Natural killer cell treated with Interleukin-12 subunit alpha and Interleukin-12 subunit beta and Interleukin-15 and Interleukin-18, amount 100 ng/mL, for 72 hours (primary cell): Measurements from ENCODE around the gene PLGRKT. TPM values are rescaled to one million over a fixed set of nuclear protein-coding genes. Genes with fewer than 3 reads are reported as not detected.
"Not testable (repeated sequence)": the region's sequence is repeated elsewhere in the genome, so short reads cannot be mapped to it uniquely, and the experiment has no call there.

ENCODE experiments used
- ATAC-seq, 2 donors: fragments of 150-1000 bp; cut with Tn5 transposase in 1 of 2; sonication (Bioruptor Pico), chemical (Tn5 transposase) in 1 of 2; 2 replicates each; pipeline ENCODE4 v1.10.0; 2021
- DNase-seq: peaks from one replicate; pipeline ENCODE4 v3.0.0; 2022; ENCODE audit warnings: low spot score
- H3K27ac Mint-ChIP-seq, 2 donors: 1 replicate in 1 of 2; 2 replicates in 1 of 2; pipeline ENCODE4 v1.8.0; 2022; ENCODE audit warnings: mixed read lengths in 2 of 2, mild to moderate bottlenecking in 1 of 2, moderate library complexity in 1 of 2
- H3K27me3 Mint-ChIP-seq, 2 donors: 1 replicate in 1 of 2; 2 replicates in 1 of 2; pipeline ENCODE4 v1.8.0; 2022; ENCODE audit warnings: mixed read lengths in 2 of 2
- H3K36me3 Mint-ChIP-seq: one replicate; pipeline ENCODE4 v1.8.0; 2022; ENCODE audit warnings: mixed read lengths
- H3K4me1 Mint-ChIP-seq, 2 donors: 1 replicate in 1 of 2; 2 replicates in 1 of 2; pipeline ENCODE4 v1.8.0; 2022; ENCODE audit warnings: low read depth in 2 of 2, mixed read lengths in 2 of 2, mild to moderate bottlenecking in 1 of 2
- H3K4me3 Mint-ChIP-seq: one replicate; pipeline ENCODE4 v1.8.0; 2022; ENCODE audit warnings: mixed read lengths
- H3K9me3 Mint-ChIP-seq: 2 replicates; pipeline ENCODE4 v1.8.0; 2022; ENCODE audit warnings: mixed read lengths
- total RNA-seq, 2 donors: library from RNA; stranded (reverse); gene quantifications; one replicate each; pipeline ENCODE4 v1.2.3, GENCODE V29; 2022

PLGRKT gene
- total RNA-seq, 2 donors from 2014 or later: 30.7 to 47.4 TPM

DNA sequence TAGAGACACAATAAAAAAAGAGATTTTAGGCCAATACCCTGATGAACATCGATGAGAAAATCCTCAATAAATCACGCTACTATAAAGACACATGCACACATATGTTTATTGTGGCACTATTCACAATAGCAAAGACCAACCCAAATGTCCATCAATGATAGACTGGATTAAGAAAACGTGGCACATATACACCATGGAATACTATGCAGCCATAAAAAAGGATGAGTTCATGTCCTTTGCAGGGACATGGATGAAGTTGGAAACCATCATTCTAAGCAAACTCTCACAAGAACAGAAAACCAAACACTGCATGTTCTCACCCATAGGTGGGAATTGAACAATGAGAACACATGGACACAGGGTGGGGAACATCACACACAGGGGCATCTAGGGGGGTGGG, 106.4 kb downstream of the PLGRKT start:
- not testable (repeated sequence) for H3K27me3 Mint-ChIP-seq, H3K36me3 Mint-ChIP-seq, H3K4me3 Mint-ChIP-seq, ATAC-seq, H3K27ac Mint-ChIP-seq, H3K4me1 Mint-ChIP-seq, H3K9me3 Mint-ChIP-seq, DNase-seq

DNA sequence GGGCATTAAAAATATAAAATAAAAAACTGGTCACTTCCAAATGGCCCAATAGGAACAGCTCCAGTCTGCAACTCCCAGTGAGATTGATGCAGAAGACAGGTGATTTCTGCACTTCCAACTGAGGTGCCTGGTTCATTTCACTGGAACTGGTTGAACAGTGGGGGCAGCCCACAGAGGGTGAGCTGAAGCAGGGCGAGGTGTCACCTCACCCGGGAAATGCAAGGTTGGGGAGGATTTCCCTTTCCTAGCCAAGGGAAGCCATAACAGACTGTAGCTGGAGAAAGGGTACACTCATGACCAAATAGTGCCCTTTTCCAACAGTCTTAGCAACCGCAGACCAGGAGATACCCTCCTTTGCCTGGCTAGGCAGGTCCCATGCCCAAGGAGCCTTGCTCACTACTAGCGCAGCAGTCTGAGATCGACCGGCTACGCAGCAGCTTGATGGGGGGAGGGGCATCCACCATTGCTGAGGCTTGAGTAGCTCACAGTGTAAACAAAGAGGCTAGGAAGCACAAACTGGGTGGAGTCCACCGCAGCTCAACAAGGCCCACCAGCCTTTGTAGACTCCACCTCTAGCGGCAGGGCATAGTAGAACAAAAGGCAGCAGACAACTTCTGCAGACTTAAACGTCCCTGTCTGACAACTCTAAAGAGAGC, 110.7 kb downstream of the PLGRKT start:
- H3K36me3 Mint-ChIP-seq: no peaks in the 10 kb centered on the region
- ATAC-seq: no peak
- DNase-seq: no peak
- H3K4me3 Mint-ChIP-seq: no peak overlapping the region
- H3K9me3 Mint-ChIP-seq: no peaks in the 10 kb centered on the region
- peaks cover 0 to 5% of the 10 kb centered on the region in 2 donors for H3K4me1 Mint-ChIP-seq
- no peaks in the 10 kb centered on the region for H3K27me3 Mint-ChIP-seq
- H3K27ac Mint-ChIP-seq: no peak overlapping the region

DNA sequence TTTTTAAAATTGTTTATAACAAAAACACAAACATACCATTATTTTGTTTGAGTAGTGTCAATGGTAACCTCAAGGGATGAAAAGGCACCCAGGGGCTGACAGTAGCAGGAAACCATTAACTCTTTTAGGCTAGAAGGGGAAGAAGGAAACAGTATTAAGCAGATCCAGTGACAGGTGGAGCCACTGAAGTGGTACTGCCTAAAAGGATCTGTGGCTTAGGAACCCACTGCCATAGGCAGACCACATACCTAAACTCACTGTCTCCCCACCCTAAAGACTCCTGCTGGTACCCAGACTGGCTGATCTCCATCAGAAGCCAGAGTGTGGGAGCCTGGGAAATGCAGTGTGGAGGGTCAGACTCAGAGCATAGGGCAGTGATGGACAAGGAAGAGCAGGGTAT, 111.5 kb downstream of the PLGRKT start:
- Mint-ChIP-seq H3K27ac (peak overlapping the region in 1 of 2 donors; percentile 70), H3K27me3 (no peaks in the 10 kb centered on the region), H3K9me3 (no peaks in the 10 kb centered on the region), H3K4me1 (peaks cover 0 to 5% of the 10 kb centered on the region in 2 donors), H3K36me3 (no peaks in the 10 kb centered on the region), H3K4me3 (no peak overlapping the region)
- DNase-seq: no peak
- no peak for ATAC-seq

DNA sequence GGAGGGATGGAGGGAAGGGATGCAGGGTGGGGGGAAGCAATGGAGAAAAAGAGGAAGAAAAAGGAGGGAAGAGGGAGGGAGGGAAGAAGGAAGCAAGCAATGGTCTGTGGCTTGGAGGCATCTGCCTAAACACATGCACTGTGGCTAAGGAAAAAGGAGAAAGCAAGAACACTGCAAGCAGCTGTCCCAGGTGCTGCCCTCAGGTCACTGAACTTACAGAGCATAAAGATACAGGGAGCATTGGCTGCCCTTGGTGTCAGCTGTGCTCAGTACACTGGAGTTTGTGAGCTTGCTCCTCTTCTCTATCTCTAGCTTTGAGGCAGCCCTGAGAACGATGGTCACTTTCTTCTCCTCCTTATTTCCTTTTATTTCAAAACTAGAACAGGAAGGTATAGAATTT, 116.1 kb downstream of the PLGRKT start:
- not testable (repeated sequence) for H3K4me3 Mint-ChIP-seq, DNase-seq, H3K27me3 Mint-ChIP-seq, H3K27ac Mint-ChIP-seq, ATAC-seq, H3K9me3 Mint-ChIP-seq, H3K4me1 Mint-ChIP-seq, H3K36me3 Mint-ChIP-seq

DNA sequence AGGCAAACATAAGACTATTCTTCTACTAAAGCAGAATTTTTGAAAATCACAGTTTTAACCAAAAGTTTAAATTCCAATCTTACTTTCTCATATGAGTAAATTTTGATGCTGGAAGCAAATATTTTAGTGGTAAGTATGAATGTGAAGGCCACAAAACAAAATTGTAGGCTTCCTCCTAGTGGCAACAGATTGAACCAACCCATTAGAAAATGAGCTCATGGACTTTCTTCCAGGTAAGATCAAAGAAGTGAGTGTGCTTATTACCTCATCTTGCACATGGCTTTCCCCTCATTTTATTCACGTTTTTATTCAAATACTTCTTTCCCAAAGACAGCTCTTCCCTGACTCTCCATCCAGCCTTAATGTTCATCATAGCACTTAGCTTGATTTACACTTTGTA, 116.7 kb downstream of the PLGRKT start:
- Mint-ChIP-seq H3K27me3 (no peaks in the 10 kb centered on the region), H3K27ac (no peak overlapping the region), H3K36me3 (no peaks in the 10 kb centered on the region), H3K4me3 (no peak overlapping the region), H3K9me3 (no peaks in the 10 kb centered on the region), H3K4me1 (no peaks in the 10 kb centered on the region)
- DNase-seq: no peak
- ATAC-seq: no peak

DNA sequence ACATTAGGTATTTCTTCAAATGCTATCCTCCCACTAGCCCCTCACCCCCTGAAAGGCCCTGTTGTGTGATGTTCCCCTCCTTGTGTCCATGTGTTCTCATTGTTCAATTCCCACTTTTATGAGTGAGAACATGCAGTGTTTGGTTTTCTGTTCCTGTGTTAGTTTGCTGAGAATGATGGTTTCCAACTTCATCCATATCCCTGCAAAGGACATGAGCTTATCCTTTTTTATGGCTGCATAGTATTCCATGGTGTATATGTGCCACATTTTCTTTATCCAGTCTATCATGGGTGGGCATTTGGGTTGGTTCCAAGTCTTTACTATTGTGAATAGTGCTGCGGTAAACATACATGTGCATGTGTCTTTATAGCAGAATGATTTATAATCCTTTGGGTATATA, 121.3 kb downstream of the PLGRKT start:
- not testable (repeated sequence) for ATAC-seq, H3K27ac Mint-ChIP-seq, DNase-seq, H3K36me3 Mint-ChIP-seq, H3K4me3 Mint-ChIP-seq, H3K4me1 Mint-ChIP-seq, H3K27me3 Mint-ChIP-seq
- peaks cover 11% of the 10 kb centered on the region for H3K9me3 Mint-ChIP-seq

DNA sequence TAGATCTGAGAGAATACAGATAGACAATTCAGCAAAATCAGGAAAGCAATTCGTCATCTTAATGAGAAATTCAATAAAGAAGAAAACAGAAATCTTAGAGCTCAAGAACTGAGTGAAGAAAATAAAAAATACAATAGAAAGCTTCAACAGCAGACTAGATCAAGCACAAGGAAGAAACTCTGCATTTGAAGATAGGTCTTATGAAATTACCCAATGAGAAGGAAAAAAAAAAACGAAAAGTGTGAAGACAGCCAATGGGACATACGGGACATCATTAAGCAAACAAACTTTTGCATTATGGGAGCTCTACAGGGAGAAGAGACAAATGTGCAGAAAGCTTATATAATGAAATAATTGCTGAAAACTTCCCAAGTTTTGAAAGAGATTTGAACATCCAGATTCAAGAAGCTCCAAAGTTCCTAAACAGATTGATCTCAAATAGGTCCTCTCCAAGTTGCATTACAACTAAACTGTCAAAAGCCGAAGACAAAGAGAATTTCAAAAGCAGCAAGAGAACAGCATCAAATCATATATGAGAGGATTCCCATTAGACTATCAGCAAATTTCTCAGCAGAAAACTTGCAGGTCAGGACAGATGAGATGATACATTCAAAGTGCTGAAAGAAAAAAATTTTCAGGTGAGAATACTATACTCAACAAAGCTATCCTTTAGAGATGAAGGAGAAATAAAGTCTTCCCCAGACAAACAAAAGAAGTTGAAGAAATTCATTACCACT, 122.4 kb downstream of the PLGRKT start:
- no peaks in the 10 kb centered on the region for H3K4me1 Mint-ChIP-seq
- H3K4me3 Mint-ChIP-seq: no peak overlapping the region
- H3K36me3 Mint-ChIP-seq: peaks cover 9% of the 10 kb centered on the region
- DNase-seq (no peak), ATAC-seq (no peak)
- peaks cover 11% of the 10 kb centered on the region for H3K9me3 Mint-ChIP-seq
- no peaks in the 10 kb centered on the region for H3K27me3 Mint-ChIP-seq
- H3K27ac Mint-ChIP-seq: no peak overlapping the region

DNA sequence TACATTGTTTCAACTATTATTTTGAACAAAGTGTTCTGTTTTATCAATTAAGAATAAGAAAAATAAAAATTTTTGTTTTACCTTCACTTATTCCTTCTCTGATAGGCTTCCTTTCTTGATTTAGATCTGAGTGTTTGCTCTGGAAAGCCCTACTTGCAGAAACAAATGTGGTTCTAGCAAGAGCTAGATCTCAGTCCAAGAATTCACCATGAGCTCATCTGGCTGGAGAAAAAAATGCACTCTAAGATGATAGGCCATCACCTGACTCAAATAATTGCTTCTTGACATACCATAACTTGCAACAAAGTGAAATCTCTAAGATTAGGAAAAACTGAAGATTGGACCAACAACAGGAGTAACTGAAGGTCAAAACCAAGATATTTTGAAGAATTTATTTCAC, 126.9 kb downstream of the PLGRKT start:
- peaks cover 11% of the 10 kb centered on the region for H3K9me3 Mint-ChIP-seq
- no peak overlapping the region for H3K27ac Mint-ChIP-seq
- no peak for ATAC-seq
- no peak for DNase-seq
- no peak overlapping the region for H3K4me3 Mint-ChIP-seq
- no peaks in the 10 kb centered on the region for H3K27me3 Mint-ChIP-seq
- peaks cover 9% of the 10 kb centered on the region for H3K36me3 Mint-ChIP-seq
- H3K4me1 Mint-ChIP-seq: no peaks in the 10 kb centered on the region

Other genes with a start within 250 kb of the PLGRKT start
- gene INSL4, start 206.5 kb downstream of the PLGRKT start, total RNA-seq: not detected
- under 1 TPM in 1 of 2 donors, not detected in 1; 0.40 TPM for gene RLN2, start 133.2 kb downstream of the PLGRKT start, total RNA-seq
- gene RLN1, start 98.0 kb downstream of the PLGRKT start, total RNA-seq: 1 to 10 TPM in 1 of 2 donors, not detected in 1; 1.1 TPM
- 100 to 1,000 TPM in 1 of 2 donors, 10 to 100 TPM in 1; 97.1 to 242 TPM for gene CD274, start 12.6 kb upstream of the PLGRKT start, total RNA-seq
- gene PDCD1LG2, start 72.6 kb upstream of the PLGRKT start, total RNA-seq: 1 to 10 TPM in 1 of 2 donors, under 1 TPM in 1; 0.55 to 1.7 TPM
- 10 to 100 TPM; 25.4 to 36.1 TPM for gene RIC1, start 191.2 kb upstream of the PLGRKT start, total RNA-seq